K562 (cell line): ENCODE data around the gene APEX1. TPM values are rescaled to one million over a fixed set of nuclear protein-coding genes. Genes with fewer than 3 reads are reported as not detected.

Experiments
- CBX3 ChIP-seq, 2 experiments: IDR thresholded peaks; 1 replicate in 1 of 2; 2 replicates in 1 of 2; pipeline ENCODE4 v1.6.1; 2012; ENCODE audit warnings: inconsistent platforms in 2 of 2, low read length in 2 of 2, borderline replicate concordance in 1 of 2, control low read depth in 1 of 2
- NCOR1 ChIP-seq: fragments of 450-650 bp; IDR thresholded peaks from 2 replicates; pipeline ENCODE4 v1.6.1; 2016; ENCODE audit warnings: mild to moderate bottlenecking, moderate library complexity
- ZBTB40 ChIP-seq, 2 experiments: fragments of 450-650 bp in 1 of 2; sonication (generic) in 1 of 2; formaldehyde crosslinking in 1 of 2; IDR thresholded peaks; 2 replicates each; pipeline versions ENCODE4 v1.7.1 to v1.9.0; 2016 to 2022; ENCODE audit warnings: inconsistent platforms in 1 of 2, mild to moderate bottlenecking in 1 of 2, missing genetic modification reagents in 1 of 2
- polyA plus RNA-seq, 8 experiments: library from polyadenylated mRNA; depleted of rRNA in 4 of 8; stranded (reverse) in 5 of 8; unstranded in 3 of 8; fragments of >200 nt; fragmentation: Nextera tagmentation in 2 of 8; fragmentation: Illumina TruSeq in 1 of 8; extraction: Ambion mirVana in 2 of 8; extraction: Trizol in 1 of 8; gene quantifications; 2 replicates each; pipeline versions ENCODE4 v1.2.1 to v1.2.3, GENCODE V29; 2011 to 2014; ENCODE audit warnings: inconsistent platforms in 1 of 8, missing spikeins in 1 of 8
- total RNA-seq, 7 experiments: library from RNA; depleted of rRNA in 6 of 7; stranded (reverse); fragments of >200 nt in 6 of 7; fragmentation: Illumina TruSeq in 2 of 7; extraction: Trizol in 2 of 7; gene quantifications; 2 replicates each; pipeline versions ENCODE4 v1.2.1 to v1.2.3, GENCODE V29; 2011 to 2021; ENCODE audit warnings: low replicate concordance in 1 of 7
- TF ChIP-seq, protein P1 (sequence below): fragments of 250-450 bp; sonication (Bioruptor Pico); IDR thresholded peaks from 2 replicates; pipeline ENCODE4 v1.4.0; 2020; ENCODE audit warnings: mild to moderate bottlenecking, moderate library complexity
- TF ChIP-seq, protein P2 (sequence below): sonication (generic); formaldehyde crosslinking; IDR thresholded peaks from 2 replicates; pipeline ENCODE4 v1.8.0; 2022; ENCODE audit warnings: mild to moderate bottlenecking, low read depth, missing genetic modification reagents
- TF ChIP-seq, protein P3 (sequence below): IDR thresholded peaks from 2 replicates; pipeline ENCODE4 v1.6.1; 2011; ENCODE audit warnings: borderline replicate concordance, low read depth, mild to moderate bottlenecking, moderate library complexity, low read length; ENCODE audit not compliant: insufficient read depth, poor library complexity, severe bottlenecking

The APEX1 gene
- total and polyA plus RNA-seq, 9 of the 15 experiments (the other 6 are each of a cell fraction or from before 2014, with no cell fraction given), result 50.2 to 274 (median 158) TPM

DNA sequence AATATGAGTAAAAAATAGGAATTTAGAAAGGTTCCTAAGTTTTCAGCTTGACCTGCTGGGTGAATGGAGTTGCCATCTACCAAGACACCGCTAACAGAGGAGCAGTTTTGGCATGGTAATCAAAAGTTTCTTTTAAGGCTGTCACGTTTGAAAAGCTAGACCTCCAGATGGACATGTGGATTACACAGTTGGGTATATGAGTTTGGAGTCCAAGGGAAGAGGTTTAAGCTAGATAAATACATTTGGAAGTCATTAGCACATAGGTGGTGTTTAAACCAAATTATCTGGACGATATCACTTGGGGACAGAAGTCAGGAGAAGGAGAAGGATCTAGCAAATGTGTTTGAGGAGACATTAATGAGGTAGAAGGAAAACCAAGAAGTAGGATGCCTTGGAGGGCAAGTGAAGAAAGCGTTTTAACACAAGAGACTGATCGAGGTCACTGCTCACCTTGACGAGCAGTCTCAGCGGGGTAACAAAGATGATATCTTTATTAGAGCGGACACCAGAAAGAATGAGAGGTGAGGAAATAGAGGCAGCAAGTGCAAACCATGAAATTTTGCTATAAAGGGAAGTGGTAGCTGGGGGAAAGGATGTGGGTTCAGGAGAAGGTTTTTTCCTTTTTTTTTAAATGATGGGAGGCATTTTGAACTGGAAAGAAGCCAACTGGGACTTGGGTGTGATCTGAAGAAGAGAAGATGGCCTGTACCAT lies 31.8 kb downstream of the APEX1 start (continued):
- no peak for TF ChIP-seq ZBTB40 (IDR thresholded peaks at IDR 0.05)
- no peak for TF ChIP-seq ZBTB40 (CRISPR knock-in tag; IDR thresholded peaks at IDR 0.05)
- TF ChIP-seq, protein P1, sequence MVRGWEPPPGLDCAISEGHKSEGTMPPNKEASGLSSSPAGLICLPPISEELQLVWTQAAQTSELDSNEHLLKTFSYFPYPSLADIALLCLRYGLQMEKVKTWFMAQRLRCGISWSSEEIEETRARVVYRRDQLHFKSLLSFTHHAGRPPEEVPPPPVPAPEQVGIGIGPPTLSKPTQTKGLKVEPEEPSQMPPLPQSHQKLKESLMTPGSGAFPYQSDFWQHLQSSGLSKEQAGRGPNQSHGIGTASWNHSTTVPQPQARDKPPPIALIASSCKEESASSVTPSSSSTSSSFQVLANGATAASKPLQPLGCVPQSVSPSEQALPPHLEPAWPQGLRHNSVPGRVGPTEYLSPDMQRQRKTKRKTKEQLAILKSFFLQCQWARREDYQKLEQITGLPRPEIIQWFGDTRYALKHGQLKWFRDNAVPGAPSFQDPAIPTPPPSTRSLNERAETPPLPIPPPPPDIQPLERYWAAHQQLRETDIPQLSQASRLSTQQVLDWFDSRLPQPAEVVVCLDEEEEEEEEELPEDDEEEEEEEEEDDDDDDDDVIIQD (CRISPR knock-in tag), result no peak
- no peak for TF ChIP-seq CBX3 (IDR thresholded peaks at IDR 0.05; ENCODE audit: borderline replicate concordance in 1 of 2, low read length in 2 of 2)
- TF ChIP-seq, protein P2, sequence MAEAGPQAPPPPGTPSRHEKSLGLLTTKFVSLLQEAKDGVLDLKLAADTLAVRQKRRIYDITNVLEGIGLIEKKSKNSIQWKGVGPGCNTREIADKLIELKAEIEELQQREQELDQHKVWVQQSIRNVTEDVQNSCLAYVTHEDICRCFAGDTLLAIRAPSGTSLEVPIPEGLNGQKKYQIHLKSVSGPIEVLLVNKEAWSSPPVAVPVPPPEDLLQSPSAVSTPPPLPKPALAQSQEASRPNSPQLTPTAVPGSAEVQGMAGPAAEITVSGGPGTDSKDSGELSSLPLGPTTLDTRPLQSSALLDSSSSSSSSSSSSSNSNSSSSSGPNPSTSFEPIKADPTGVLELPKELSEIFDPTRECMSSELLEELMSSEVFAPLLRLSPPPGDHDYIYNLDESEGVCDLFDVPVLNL (CRISPR knock-in tag), result no peak
- TF ChIP-seq, protein P3, sequence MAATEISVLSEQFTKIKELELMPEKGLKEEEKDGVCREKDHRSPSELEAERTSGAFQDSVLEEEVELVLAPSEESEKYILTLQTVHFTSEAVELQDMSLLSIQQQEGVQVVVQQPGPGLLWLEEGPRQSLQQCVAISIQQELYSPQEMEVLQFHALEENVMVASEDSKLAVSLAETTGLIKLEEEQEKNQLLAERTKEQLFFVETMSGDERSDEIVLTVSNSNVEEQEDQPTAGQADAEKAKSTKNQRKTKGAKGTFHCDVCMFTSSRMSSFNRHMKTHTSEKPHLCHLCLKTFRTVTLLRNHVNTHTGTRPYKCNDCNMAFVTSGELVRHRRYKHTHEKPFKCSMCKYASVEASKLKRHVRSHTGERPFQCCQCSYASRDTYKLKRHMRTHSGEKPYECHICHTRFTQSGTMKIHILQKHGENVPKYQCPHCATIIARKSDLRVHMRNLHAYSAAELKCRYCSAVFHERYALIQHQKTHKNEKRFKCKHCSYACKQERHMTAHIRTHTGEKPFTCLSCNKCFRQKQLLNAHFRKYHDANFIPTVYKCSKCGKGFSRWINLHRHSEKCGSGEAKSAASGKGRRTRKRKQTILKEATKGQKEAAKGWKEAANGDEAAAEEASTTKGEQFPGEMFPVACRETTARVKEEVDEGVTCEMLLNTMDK, result no peak
- TF ChIP-seq NCOR1, result peak; percentile 36; the same call in 1 of the 2 replicates
